HG03025 (cell line): ENCODE data around the gene EXOC3L2.

Source experiments
- ATAC-seq: cut with Tn5 transposase; IDR thresholded peaks from one replicate; pipeline ENCODE4 v1.9.1; 2021; ENCODE audit warnings: mild to moderate bottlenecking, moderate library complexity; ENCODE audit not compliant: unreplicated experiment, low FRiP score

EXOC3L2 gene

DNA sequence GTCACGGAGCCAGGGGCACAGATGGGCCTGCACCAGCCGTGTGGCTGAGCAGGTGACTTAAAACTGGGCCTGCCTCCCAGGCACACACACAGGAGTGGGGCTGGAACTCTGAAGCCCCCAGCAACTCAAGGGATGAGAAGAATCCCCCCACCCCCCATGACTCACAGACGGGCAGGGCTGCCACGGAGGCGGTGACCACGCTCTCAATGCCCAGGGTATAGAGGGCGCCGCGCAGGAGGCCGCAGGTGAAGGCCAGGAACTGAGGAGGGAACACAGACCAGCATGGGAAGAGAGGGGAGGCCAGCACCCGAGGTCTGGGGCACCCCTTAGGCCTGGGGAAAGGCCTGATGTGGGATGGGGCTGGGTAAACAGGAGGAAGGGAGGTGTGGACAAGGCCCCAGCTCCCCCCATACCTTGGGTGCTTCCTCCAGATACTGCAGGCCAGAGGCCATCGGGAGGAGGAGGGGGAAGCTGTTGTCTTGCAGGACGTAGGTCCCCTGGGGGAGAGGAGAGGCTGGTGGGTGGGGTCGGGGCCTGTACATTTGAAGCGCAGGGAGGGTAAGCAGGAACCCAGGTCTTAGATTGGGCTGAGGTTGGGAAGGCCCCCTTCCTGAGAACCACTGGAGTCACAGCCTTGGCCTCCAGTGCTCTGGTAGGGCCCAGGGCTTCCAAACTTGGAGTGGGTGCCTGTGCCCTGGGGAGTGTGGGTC, 81.3 kb downstream of the EXOC3L2 start:
- ATAC-seq: no peak

DNA sequence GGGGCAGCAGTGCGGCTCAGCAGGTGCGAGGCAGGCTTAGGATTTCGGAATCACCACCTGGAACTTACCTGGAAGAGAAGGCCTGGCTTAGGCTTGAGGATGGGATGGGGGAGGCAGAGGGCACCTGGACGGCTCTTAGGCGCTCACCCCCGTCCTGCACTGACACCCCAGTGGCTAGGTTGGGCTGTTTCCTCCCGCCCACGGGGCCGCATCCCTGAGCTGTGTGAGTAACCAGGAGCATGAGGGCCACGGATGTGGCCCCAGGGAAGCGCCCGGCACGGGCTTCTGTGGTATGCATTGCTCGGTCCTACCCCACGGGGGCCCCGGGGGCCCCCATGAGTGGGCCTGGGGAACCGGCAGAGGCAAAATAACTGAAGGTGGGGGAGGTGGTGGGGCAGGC, 82.1 kb downstream of the EXOC3L2 start:
- no peak for ATAC-seq

DNA sequence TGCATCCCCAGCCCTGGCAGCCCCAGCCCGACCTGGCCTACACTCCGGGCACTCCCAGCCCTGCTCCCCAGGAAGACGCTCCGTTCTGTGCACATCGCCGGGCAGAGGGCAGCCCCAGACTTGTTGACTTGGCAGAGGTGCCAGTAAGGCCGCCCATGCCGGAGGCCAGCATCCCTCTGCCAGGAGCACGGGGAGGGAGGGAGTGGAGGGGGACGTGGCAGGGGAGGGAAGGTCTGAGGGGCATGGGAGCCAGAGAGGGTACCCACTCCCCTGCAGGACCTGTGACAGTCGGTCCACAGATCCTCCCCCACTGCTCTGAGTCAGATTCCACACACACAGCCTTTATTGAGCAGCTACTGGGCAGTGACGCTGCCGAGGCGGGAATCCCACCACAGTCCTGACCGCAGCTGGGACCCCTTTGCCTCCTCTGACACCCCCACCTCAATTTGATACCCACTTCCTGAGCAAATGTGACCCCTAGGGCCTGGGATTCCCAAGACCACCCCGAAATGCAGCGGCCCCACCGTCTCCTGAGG, 82.5 kb downstream of the EXOC3L2 start:
- no peak for ATAC-seq
